ACC112 (cell line): Measurements from ENCODE around the gene HECTD4.

Experiments used
- H2AFZ ChIP-seq: fragments of 200-600 bp; sonication (generic); one replicate; pipeline ENCODE4 v1.6.0; 2017; ENCODE audit warnings: antibody characterized with exemption, low read length; ENCODE audit not compliant: unreplicated experiment
- H3K27ac ChIP-seq: fragments of 200-600 bp; sonication (generic); 2 replicates; pipeline ENCODE4 v1.5.1; 2014; ENCODE audit warnings: low read depth, mild to moderate bottlenecking, antibody characterized with exemption, low read length, moderate library complexity
- H3K27me3 ChIP-seq: fragments of 200-600 bp; sonication (generic); 2 replicates; pipeline ENCODE4 v1.6.1; 2014; ENCODE audit warnings: mild to moderate bottlenecking, antibody characterized with exemption, low read length, moderate library complexity, mixed read lengths; ENCODE audit not compliant: insufficient read depth
- H3K36me3 ChIP-seq: fragments of 200-600 bp; sonication (generic); 2 replicates; pipeline ENCODE4 v1.6.1; 2016; ENCODE audit warnings: mild to moderate bottlenecking, antibody characterized with exemption, low read length, moderate library complexity, mixed read lengths; ENCODE audit not compliant: insufficient read depth
- H3K4me1 ChIP-seq: fragments of 200-600 bp; sonication (generic); one replicate; pipeline ENCODE4 v1.6.1; 2016; ENCODE audit warnings: low read length, mixed read lengths; ENCODE audit not compliant: insufficient read depth, unreplicated experiment, control insufficient read depth
- H3K4me3 ChIP-seq: fragments of 200-600 bp; sonication (generic); 2 replicates; pipeline ENCODE4 v1.5.1; 2014; ENCODE audit warnings: mild to moderate bottlenecking, low read depth, low read length
- H3K79me2 ChIP-seq: fragments of 200-600 bp; sonication (generic); one replicate; pipeline ENCODE4 v1.6.0; 2016; ENCODE audit warnings: low read length; ENCODE audit not compliant: control insufficient read depth, unreplicated experiment, insufficient read depth

HECTD4 gene

DNA sequence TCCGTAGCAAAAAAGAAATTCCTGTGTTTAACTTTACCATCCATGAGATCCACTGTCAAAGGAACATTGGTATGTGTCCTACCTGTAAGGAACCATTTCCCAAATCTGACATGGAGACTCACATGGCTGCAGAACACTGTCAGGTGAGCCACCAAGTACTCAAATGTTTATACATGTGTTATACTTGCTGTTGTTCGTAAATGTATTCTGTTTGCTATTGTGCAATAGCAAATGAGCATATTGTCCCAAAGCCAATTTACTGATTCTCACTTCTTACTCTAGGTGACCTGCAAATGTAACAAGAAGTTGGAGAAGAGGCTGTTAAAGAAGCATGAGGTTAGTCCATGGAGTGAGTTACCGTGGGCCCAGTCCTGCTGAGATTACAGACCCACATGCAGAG, 247.5 kb downstream of the HECTD4 start:
- Histone ChIP-seq H3K79me2 (peaks cover 27% of the 10 kb centered on the region), H3K4me1 (peaks cover 22% of the 10 kb centered on the region), H3K27me3 (no peaks in the 10 kb centered on the region), H3K27ac (no peak overlapping the region), H3K4me3 (no peak overlapping the region), H3K36me3 (peaks cover 8% of the 10 kb centered on the region; the same call in 1 of the 2 replicates), H2AFZ (no peak overlapping the region)

DNA sequence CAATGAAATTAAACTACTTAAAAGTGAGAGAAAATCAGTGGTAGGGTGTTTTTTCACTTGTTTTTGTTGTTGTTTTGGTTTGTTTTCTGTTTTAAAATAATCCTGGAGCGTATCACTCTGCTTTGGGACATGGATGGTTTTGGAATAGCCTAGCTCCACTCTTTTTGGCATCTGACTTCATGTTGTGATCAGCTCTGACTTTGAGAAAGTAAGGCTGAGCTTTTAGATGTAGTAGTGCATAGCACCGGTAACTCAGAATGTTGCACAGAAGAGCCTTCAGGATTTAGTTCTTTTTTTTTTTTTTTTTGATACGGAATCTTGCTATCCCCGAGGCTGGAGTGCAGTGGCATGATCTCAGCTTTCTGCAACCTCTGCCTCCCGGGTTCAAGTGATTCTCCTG, 248.8 kb downstream of the HECTD4 start:
- Histone ChIP-seq H3K4me1 (peaks cover 24% of the 10 kb centered on the region), H2AFZ (no peak overlapping the region), H3K79me2 (peaks cover 36% of the 10 kb centered on the region), H3K36me3 (peaks cover 7% of the 10 kb centered on the region; the same call in 1 of the 2 replicates), H3K4me3 (no peak overlapping the region), H3K27ac (no peak overlapping the region), H3K27me3 (no peaks in the 10 kb centered on the region)

DNA sequence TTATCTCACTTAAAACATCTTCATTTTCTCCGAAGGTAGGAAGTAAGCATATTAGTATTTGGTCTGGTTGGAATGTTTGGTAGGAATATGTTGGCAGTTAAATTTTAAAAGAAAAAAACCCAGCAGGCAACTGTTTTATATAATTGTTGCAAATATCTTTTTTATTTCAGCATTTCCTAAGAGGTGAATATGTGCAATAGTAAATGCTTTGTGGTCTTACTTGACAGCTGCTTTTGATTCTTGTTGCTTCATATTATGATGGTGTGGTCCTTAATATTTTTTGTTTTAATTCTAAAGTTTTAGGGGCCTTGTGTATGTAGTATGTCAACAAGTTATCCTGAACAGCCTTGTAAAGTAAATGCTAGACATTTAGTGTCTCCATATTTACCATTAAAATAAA, 250.5 kb downstream of the HECTD4 start:
- H2AFZ ChIP-seq = no peak overlapping the region
- no peaks in the 10 kb centered on the region for H3K27me3 ChIP-seq
- peaks cover 4% of the 10 kb centered on the region; the same call in 1 of the 2 replicates for H3K36me3 ChIP-seq
- H3K79me2 ChIP-seq = peaks cover 51% of the 10 kb centered on the region
- 0 out of 2 replicates have a peak overlapping the region, but pooled peaks have one; percentile 92 for H3K27ac ChIP-seq
- H3K4me1 ChIP-seq = peaks cover 38% of the 10 kb centered on the region
- H3K4me3 ChIP-seq = peak overlapping the region; percentile 72

GRCh38 chr12:112130441-112130998, 251.7 kb downstream of the HECTD4 start:
- Histone ChIP-seq H3K4me3 (peak overlapping the region; percentile 72), H2AFZ (peak overlapping the region; percentile 63), H3K4me1 (peaks cover 42% of the 10 kb centered on the region), H3K79me2 (peaks cover 62% of the 10 kb centered on the region), H3K27me3 (no peaks in the 10 kb centered on the region), H3K36me3 (peaks cover 4% of the 10 kb centered on the region; the same call in 1 of the 2 replicates), H3K27ac (peak overlapping the region; percentile 92)

DNA sequence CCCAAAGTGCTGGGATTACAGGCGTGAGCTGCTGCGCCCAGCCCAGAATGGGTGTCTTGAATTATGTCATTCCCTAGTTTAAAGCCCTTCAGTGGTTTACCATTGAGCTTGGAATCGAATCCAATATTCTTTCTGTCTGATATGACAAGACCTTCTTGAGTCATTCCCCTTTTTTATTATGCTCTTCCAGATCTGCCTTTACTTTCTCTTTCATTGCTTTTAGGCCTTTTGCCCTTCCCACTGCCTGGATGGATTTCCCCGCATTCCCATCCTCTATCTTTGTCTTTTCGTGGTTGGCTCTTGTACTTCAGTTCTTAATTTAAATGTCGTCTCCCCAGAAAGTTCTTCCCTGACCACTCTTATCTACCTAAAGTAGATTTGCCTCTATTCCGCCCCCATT, 255.3 kb downstream of the HECTD4 start:
- peaks cover 50% of the 10 kb centered on the region for H3K4me1 ChIP-seq
- peaks cover 50% of the 10 kb centered on the region for H3K79me2 ChIP-seq
- H2AFZ ChIP-seq = no peak overlapping the region
- H3K27me3 ChIP-seq = no peaks in the 10 kb centered on the region
- peak overlapping the region; percentile 87 for H3K4me3 ChIP-seq
- no peaks in the 10 kb centered on the region; the same call in 1 of the 2 replicates for H3K36me3 ChIP-seq
- peak overlapping the region; percentile 52; the same call in 1 of the 2 replicates for H3K27ac ChIP-seq

GRCh38 chr12:112126000-112126438, 256.2 kb downstream of the HECTD4 start:
- H2AFZ ChIP-seq = peak overlapping the region; percentile 5
- H3K79me2 ChIP-seq = peaks cover 42% of the 10 kb centered on the region
- H3K4me1 ChIP-seq = peaks cover 46% of the 10 kb centered on the region
- H3K27me3 ChIP-seq = no peaks in the 10 kb centered on the region
- no peaks in the 10 kb centered on the region; the same call in 1 of the 2 replicates for H3K36me3 ChIP-seq
- peak overlapping the region; percentile 87 for H3K4me3 ChIP-seq
- H3K27ac ChIP-seq = peak overlapping the region; percentile 25; the same call in 1 of the 2 replicates

- Histone ChIP-seq H3K4me1 (peaks cover 40% of the 10 kb centered on the region), H3K27ac (peak within 1 kb of the TSS; percentile 25; the same call in 1 of the 2 replicates), H2AFZ (peak within 1 kb of the TSS; percentile 5), H3K4me3 (peak within 1 kb of the TSS; percentile 87), H3K27me3 (no peaks in the 10 kb centered on the region), H3K36me3 (no peaks in the 10 kb centered on the region), H3K79me2 (peaks cover 36% of the 10 kb centered on the region)
These were observed 256.8 kb downstream of the HECTD4 start, which contains the start of gene TRAFD1 for GRCh38 chr12:112125250-112125999. Gene TRAFD1, plus strand, starts transcription at chr12:112125560. Its CDS starts 4,963 bp downstream, at chr12:112130523.

GRCh38 chr12:112124918-112125249, 257.3 kb downstream of the HECTD4 start:
- Histone ChIP-seq H3K27me3 (no peaks in the 10 kb centered on the region), H3K4me1 (peaks cover 40% of the 10 kb centered on the region), H3K27ac (no peak overlapping the region), H3K36me3 (no peaks in the 10 kb centered on the region), H3K4me3 (peak overlapping the region; percentile 87; the same call in 1 of the 2 replicates), H3K79me2 (peaks cover 35% of the 10 kb centered on the region), H2AFZ (no peak overlapping the region)

GRCh38 chr12:112122823-112123690, 259.2 kb downstream of the HECTD4 start:
- H3K27me3 ChIP-seq = no peaks in the 10 kb centered on the region
- H3K27ac ChIP-seq = peak overlapping the region; percentile 60
- peaks cover 34% of the 10 kb centered on the region for H3K4me1 ChIP-seq
- H3K79me2 ChIP-seq = peaks cover 22% of the 10 kb centered on the region
- peak overlapping the region; percentile 51 for H2AFZ ChIP-seq
- peak overlapping the region; percentile 25 for H3K4me3 ChIP-seq
- no peaks in the 10 kb centered on the region for H3K36me3 ChIP-seq
